OCI-LY3 (cell line): ENCODE measurements around the gene IL6.

Source experiments
- CTCF ChIP-seq: fragments of 200-600, 300-600 bp; sonication (generic); IDR thresholded peaks from 2 replicates; pipeline ENCODE4 v1.5.1; 2014; ENCODE audit warnings: antibody characterized with exemption, low read length, low read depth
- EZH2phosphoT487 ChIP-seq: fragments of 200-600 bp; shearing (Covaris generic); IDR thresholded peaks from 2 replicates; pipeline ENCODE4 v1.6.1; 2018; ENCODE audit warnings: antibody characterized with exemption, mixed run types, low read depth

GRCh38 chr7:22757338-22757994 is 30.5 kb downstream of the IL6 start:
- TF ChIP-seq CTCF (no peak), EZH2phosphoT487 (no peak)
